Cardiac fibroblast (primary cell): ENCODE data around the gene PRPSAP2.

Source experiments
- DNase-seq, 2 donors: peaks; one replicate each; pipeline versions ENCODE4 v3.0.0 to v3.0.0-alpha.2; 2010; ENCODE audit warnings: low read depth in 2 of 2
- H3K4me3 ChIP-seq, 2 donors: replicated peaks in 1 of 2; 1 replicate in 1 of 2; 2 replicates in 1 of 2; pipeline ENCODE4 v1.5.1; 2011; ENCODE audit warnings: low read depth in 2 of 2, low read length in 2 of 2, mild to moderate bottlenecking in 2 of 2, moderate library complexity in 1 of 2
- TF ChIP-seq, protein P1 (sequence below): IDR thresholded peaks from one replicate; pipeline ENCODE4 v1.5.1; 2011; ENCODE audit warnings: low read depth, mild to moderate bottlenecking, low read length, inconsistent platforms

The PRPSAP2 gene

DNA sequence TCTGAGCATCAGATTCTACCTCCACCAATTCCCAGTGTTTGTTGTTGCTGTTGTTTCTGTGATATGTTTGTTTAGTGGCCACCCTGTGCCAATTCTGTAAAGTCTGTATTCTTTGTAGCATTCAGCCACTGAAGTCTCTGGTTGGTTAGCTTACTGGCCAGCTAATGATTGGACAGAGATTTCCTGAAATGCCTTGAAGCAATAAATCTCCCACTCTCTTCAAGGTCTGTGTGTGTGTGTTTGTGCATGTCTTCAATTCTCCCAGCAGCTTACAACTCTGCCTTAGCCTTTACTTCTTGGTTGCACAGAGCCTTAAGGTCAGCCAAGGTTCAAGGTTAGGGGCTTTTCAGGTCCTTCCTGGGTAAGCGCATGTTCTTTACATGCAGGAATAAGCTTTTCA is 38.2 kb downstream of the PRPSAP2 start:
- no peak overlapping the region for H3K4me3 ChIP-seq
- TF ChIP-seq, protein P1, sequence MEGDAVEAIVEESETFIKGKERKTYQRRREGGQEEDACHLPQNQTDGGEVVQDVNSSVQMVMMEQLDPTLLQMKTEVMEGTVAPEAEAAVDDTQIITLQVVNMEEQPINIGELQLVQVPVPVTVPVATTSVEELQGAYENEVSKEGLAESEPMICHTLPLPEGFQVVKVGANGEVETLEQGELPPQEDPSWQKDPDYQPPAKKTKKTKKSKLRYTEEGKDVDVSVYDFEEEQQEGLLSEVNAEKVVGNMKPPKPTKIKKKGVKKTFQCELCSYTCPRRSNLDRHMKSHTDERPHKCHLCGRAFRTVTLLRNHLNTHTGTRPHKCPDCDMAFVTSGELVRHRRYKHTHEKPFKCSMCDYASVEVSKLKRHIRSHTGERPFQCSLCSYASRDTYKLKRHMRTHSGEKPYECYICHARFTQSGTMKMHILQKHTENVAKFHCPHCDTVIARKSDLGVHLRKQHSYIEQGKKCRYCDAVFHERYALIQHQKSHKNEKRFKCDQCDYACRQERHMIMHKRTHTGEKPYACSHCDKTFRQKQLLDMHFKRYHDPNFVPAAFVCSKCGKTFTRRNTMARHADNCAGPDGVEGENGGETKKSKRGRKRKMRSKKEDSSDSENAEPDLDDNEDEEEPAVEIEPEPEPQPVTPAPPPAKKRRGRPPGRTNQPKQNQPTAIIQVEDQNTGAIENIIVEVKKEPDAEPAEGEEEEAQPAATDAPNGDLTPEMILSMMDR = no peak
- no peak for DNase-seq

DNA sequence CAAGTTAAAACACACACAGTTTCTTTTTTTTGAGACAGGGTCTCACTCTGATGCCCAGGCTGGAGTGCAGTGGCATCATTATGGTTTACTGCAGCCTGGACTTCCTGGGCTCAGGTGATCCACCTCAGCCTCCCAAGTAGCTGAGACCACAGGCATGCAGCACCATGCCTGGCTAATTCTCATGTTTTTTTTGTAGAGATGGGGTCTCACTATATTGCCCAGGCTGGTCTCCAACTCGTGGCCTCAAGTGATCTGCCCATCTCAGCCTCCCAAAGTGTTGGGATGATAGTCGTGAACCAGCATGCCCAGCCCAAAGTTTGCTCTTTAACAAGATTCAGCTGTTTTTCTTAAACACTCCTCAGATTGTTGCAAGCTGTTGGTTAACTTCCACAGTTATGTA is 39.0 kb downstream of the PRPSAP2 start:
- no peak overlapping the region for H3K4me3 ChIP-seq
- DNase-seq = no peak
- TF ChIP-seq, protein P1 = no peak

DNA sequence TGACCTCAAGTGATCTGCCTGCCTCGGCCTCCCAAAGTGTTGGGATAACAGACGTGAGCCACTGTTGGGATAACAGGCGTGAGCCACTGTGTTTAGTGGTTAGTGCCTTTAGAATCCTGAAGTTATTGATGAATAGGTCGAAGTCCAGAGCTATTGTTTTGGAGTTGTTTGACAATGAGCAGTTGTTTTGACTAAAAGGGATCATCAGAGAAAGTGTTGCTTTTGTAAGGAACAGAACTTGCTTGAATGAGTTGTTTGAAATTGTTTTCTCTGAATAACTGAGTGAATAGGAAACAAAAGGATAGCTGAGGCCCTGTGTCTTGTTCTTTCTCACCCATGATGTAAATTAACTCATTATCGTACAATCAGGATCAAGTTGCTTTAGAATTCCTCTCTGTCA is 46.6 kb downstream of the PRPSAP2 start:
- TF ChIP-seq, protein P1 = no peak
- no peak overlapping the region for H3K4me3 ChIP-seq

DNA sequence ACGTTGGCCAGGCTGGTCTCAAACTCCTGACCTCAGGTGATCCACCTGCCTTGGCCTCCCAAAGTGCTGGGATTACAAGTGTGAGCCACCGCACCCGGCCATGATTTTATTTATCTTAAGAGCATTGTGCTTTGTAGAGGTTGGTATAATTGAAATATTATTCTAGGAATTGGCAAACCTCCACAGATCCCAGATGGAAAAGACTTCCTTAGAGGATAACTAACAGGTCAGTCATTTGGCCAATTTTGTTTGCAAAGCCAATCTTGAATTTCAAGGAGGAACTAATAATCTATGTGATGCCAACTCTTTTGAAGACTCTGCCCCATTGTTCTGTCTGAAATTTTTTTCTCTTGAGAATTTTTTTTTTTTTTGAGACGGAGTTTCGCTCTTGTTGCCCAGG is 47.3 kb downstream of the PRPSAP2 start:
- no peak for DNase-seq
- TF ChIP-seq, protein P1 = no peak
- no peak overlapping the region for H3K4me3 ChIP-seq

More for the DNA sequence above, 46.6 kb downstream of the PRPSAP2 start:
- DNase-seq = no peak

DNA sequence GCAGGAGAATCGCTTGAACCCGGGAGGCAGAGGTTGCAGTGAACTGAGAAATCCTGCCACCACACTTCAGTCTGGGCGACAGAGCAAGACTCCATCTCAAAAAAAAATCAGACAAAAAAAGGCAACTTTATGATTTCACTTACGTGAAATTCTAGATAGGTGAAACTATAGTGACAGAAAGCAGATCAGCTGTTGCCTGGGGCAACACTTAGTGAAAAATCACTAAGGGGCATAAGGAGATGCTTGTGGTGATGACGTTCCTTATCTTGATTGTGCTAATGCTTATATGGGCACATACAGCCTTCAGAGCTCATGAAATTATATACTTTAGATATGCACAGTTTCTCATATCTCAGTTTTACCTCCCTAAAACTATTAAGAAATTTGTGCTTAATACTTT is 52.4 kb downstream of the PRPSAP2 start:
- DNase-seq = no peak
- H3K4me3 ChIP-seq = no peak overlapping the region
- TF ChIP-seq, protein P1 = no peak

DNA sequence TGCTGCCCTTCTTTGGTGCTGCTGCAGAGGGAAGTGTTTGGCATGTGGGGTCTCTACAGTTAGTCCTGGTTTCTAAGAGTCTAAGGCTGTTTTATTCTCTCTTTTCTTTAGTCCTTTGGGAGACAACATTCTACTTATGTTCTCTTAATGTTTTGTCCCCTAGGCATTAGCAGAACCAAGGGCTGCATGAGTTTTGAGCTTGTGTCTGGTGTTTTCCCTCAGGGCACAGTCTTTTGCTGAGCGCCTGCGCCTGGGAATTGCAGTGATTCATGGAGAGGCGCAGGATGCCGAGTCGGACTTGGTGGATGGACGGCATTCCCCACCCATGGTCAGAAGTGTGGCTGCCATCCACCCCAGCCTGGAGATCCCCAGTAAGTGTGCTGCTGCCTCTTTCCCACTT is 53.0 kb downstream of the PRPSAP2 start:
- no peak for DNase-seq
- TF ChIP-seq, protein P1 = no peak
- no peak overlapping the region for H3K4me3 ChIP-seq

DNA sequence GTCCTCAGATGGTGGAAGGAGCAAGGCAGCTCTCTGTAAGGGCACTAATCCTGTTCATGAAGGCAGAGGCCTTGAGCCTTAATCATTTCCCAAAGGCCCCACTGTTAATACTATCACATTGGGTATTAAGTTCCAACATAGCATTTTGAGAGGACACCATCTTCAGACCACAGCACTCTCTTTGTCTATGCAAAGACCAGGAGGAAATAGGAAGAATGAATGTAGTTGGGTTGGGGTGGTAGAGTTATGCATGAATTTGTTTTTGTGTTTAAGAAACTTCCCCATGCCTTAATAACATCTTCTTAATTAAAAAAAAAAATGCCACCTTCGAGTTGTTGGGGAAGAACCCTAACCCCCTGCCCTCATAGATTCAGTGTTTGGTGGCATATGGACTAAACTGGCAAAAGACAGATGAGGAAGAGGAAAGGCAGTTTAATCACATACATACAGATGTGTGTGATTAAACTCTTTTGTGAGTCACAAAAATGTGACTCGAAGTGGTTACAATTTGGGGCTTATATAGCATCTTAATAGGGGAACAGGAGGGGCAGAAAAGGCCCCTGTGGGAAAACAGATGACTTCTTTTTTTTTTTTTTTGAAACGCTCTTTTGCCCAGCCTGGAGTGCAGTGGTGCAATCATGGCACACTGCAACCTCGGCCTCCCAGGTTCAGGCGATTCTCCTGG is 59.0 kb downstream of the PRPSAP2 start:
- peak in 1 of 2 donors; percentile 12 for DNase-seq
- TF ChIP-seq, protein P1 = no peak

More for the DNA sequence above, 59.0 kb downstream of the PRPSAP2 start:
- no peak overlapping the region for H3K4me3 ChIP-seq
